Measurements from ENCODE around the gene CHORDC1.

DNA sequence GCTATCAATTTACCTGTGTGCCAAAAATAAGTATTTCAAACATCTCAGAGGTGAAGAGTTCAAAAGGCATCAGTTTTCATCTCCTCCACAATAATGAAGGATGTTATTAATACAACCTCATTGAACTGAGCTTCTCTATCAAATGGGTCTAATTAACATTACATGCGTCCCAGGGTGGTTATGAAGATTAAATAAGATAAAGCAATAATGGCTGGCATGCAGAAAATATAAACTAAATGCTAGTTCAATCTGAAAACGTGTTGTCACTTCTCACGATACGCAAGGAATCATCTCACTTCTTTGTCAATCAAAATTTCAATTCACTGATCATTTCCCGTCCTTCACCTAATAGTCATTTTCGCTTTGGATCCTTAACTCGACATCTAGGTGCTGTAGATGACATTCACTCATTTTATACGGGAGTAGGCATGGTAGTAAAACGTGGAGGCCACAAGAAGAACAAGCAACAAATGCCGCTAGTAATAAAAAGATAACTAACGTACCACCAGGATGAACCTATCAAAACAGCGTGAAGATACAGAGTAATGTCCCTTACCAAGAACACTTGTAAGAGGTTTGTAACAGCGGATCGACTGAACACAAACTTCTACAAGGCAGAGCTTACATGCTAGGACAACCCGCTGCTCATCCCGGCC is 918 bp downstream of the CHORDC1 start:
- TF ChIP-seq, protein P1, sequence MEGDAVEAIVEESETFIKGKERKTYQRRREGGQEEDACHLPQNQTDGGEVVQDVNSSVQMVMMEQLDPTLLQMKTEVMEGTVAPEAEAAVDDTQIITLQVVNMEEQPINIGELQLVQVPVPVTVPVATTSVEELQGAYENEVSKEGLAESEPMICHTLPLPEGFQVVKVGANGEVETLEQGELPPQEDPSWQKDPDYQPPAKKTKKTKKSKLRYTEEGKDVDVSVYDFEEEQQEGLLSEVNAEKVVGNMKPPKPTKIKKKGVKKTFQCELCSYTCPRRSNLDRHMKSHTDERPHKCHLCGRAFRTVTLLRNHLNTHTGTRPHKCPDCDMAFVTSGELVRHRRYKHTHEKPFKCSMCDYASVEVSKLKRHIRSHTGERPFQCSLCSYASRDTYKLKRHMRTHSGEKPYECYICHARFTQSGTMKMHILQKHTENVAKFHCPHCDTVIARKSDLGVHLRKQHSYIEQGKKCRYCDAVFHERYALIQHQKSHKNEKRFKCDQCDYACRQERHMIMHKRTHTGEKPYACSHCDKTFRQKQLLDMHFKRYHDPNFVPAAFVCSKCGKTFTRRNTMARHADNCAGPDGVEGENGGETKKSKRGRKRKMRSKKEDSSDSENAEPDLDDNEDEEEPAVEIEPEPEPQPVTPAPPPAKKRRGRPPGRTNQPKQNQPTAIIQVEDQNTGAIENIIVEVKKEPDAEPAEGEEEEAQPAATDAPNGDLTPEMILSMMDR (conservative IDR thresholded peaks at IDR 0.05; ENCODE audit: low read length), result no peak
- no peak for TF ChIP-seq EZH2phosphoT487 (IDR thresholded peaks at IDR 0.05; ENCODE audit: borderline replicate concordance)
